GM21576 (cell line): ENCODE results near the gene WSB1.
A peak's percentile ranks its signal among the peaks of the same experiment; 100 is the strongest.
"Not testable (repeated sequence)": the region's sequence is repeated elsewhere in the genome, so short reads cannot be mapped to it uniquely, and the experiment has no call there.

Experiments
- ATAC-seq: cut with Tn5 transposase; IDR thresholded peaks from one replicate; pipeline ENCODE4 v1.9.1; 2021; ENCODE audit warnings: mild to moderate bottlenecking, moderate library complexity; ENCODE audit not compliant: unreplicated experiment

WSB1 gene

GRCh38 chr17:27313301-27313700 lies 19.4 kb downstream of the WSB1 start:
- ATAC-seq = no peak

GRCh38 chr17:27315322-27315721 lies 21.4 kb downstream of the WSB1 start:
- no peak for ATAC-seq

DNA sequence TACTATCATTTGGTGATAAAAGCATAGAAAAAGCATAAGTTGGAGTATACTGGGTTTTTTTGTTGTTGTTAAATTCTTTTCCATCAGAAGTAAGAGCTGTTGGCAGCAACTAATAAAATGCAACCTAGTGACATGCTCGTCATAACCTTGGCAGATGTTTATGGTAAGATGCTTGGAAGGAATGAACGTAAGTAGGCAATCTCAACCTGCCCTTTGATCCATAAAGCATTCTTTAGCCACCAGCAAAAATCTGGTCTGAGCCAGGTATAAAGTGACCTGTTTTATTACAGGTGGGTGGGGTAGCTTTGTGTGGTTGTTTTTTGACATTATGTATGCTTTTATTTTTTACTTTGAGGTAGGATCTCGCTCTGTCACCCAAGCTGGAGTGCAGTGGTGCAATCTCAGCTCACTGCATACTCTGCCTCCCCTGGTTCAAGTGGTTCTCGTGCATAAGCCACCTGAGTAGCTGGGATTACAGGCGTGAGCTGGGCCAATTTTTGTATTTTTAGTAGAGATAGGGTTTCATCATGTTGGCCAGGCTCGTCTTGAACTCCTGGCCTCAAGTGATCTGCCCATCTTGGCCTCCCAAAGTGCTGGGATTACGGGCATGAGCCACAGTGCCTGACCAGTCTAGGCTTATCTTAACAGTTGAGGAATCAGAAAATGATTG lies 22.0 kb downstream of the WSB1 start:
- ATAC-seq = no peak

DNA sequence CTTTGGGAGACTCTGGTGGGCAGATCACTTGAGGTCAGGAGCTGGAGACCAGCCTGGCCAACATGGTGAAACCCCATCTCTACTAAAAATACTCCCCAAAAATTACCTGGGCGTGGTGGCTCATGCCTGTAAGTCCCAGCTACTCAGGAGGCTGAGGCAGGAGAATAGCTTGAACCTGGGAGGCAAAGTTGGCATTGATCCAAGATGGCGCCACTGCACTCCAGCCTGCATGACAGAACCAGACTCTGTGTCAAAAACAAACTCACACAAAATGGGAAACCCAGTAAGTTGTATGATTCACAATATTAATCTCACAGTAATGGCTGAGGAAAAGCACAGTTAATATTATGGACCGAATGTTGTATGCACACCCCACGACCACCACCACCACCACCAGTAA lies 24.3 kb downstream of the WSB1 start:
- no peak for ATAC-seq

DNA sequence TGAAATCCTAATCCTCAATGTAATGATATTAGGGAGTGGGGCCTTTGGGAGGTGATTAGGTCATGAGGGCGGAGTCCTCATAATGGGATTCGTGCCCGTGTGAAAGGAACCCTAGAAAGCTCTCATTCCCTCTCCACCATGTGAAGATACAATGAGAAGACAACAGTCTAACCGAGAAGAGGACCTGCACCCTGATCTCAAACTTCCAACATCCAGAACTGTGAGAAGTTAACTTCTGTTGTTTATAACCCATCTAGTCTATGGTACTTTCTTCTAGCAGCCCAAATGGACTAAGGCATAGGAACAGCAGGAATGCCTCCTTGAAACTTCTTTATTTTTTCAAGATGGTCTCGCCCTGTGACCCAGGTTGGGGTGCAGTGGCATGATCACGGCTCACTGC lies 24.7 kb downstream of the WSB1 start:
- no peak for ATAC-seq

DNA sequence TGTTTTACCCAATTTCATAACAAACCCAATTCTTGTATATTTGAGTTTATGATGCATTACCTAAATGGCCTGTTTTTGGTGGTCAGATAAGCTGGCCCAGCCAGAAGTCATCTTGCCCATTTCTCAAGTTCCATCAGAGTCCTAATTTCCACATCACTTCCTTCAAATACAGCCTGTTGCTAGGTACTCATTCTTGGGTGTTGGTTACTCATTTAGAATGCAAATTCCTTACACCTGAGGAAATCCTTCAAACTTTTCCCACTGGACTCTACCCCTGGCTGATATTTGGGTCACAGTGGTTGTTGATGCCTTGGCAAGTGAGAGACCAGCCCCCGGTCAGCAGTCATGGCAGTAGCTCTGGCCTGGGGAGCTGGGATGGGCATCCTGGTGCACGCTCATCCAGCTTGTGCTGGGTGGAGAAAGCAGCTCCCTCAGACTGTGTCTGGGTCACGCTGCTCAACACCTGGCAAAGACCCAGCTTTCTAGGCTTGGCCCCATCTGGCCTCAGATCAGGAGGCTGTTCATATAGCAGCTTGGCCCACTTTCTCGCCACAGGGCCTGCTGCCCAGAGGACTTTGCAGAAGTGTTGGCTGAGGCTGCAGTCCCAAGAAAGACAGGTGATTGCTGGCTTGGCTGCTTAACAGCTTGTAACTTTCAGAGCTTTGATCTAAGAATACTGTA lies 25.8 kb downstream of the WSB1 start:
- ATAC-seq = no peak

DNA sequence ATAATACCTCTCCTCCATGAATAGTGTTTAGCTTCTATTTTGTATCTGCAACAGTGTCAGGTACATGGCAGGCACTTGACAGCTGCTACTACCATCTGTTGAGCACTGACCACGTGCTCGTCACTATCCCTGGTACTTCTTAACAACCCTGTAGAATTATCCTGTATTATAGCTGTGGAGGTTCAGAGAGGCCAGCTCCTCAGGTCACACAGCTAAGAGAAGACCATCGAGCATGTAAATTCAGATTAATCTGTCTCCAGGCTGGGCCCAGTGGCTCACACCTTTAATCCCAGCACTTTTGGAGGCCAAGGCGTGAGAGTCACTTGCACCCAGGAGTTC lies 26.3 kb downstream of the WSB1 start:
- ATAC-seq = no peak

DNA sequence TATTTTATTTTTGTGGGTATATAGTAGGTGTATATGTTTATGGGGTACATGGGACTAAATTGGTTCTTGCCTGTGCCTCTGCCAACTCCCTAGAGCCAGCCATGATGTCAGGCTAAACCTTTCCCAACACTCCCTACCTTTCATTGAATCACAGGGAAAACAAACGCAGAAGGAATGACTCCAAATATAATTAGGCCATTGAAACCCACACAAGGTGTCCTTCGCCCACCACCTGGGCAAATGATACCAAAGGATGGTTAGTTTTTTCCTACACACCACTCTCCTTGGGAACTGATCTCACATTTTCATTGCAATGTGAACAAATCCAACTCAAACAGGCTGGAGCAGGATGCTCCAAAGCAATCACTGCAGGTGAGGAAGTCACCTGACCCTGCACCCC lies 27.5 kb downstream of the WSB1 start:
- ATAC-seq = no peak

DNA sequence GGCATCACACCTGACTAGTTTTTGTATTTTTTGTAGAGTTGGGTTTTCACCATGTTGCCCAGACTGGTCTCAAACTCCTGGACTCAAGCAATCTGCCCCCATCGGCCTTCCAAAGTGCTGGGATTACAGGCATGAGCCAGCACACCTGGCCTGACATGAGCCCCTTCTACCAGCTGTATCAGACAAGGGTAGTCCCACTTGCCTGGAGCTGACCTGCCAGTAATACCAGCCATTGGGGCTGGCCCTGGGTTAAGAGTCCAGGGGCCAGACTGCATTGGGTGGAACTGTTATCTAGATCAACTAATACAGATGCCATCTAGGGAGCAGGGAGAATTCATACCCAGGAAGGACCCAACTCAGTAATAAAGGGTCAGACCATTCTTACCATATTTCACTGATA lies 28.1 kb downstream of the WSB1 start:
- ATAC-seq = no peak

DNA sequence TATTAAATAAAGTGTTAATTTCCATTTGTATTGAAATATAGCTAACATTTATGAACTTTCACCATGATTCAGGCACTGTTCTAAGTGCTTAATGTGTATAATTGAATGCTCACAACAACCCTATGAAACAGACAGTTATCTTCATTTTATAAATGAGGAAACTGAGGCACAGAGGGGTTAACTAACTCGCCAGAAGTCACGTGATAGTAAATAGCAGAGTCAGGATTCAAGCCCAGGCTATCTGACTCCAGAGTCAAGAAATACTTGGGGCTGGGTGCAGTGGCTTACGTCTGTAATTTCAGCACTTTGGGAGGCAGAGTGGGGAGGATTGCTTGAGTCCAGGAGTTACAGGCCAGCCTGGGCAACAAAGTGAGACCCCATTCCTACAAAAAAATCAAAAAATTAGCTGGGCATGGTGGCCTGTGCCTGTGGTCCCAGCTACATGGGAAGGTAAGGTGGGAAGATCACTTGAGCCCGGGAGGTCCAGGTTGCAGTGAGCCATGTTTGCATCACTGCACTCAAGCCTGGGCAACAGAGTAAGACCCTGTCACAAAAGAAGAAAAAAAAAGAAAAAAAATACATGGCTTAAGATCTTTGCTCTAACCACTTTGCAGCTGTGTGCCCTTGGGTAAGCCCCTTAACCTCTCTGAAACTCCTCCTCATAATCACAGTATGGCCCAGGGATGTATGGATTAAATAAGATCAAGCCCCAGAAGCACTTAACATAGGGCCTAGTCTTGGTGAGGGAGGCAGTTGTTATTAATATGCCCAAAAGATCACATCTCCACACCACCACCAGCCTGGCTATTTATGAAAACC lies 29.0 kb downstream of the WSB1 start:
- ATAC-seq = no peak

GRCh38 chr17:27323538-27324215 lies 29.8 kb downstream of the WSB1 start:
- ATAC-seq = no peak

- ATAC-seq = no peak
Measured at GRCh38 chr17:27324771-27325339, 30.9 kb downstream of the WSB1 start.

DNA sequence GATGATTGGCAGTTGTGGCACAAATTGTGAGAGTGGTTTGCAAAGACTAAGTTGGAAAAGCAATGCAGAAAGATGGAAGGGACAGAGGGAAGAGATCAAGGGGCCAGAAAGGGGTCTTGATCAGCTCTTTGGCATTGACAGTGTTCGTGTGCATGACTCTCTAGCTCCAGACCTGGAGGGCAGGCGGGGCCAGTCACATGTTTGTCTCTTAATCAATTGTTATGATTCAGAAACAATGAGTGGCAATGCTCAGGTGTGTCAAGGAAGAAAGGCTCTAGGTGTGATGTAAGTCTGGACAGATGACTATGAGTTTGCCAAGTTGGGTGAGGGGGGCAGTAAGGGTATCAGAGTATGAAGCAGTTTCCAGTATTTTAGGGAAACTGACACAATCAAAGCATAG lies 32.1 kb downstream of the WSB1 start:
- no peak for ATAC-seq

DNA sequence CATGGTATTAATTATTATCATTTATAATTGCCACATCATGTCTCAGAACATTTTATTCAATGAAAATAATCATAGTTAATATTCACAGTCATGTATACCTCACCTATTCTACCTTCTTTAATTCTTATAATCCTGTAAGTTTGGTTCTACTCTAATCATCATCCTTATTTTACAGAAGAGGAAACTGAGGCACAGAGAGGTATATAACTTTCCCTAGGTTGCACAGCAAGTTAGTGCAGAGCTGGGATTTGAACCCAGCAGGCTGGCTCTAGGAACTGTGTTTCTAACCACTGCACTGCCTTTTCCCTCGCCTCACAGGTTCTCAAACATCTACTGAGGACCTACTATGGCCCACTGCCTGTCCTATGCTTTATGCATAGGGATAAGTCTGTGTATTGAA lies 32.7 kb downstream of the WSB1 start:
- no peak for ATAC-seq

DNA sequence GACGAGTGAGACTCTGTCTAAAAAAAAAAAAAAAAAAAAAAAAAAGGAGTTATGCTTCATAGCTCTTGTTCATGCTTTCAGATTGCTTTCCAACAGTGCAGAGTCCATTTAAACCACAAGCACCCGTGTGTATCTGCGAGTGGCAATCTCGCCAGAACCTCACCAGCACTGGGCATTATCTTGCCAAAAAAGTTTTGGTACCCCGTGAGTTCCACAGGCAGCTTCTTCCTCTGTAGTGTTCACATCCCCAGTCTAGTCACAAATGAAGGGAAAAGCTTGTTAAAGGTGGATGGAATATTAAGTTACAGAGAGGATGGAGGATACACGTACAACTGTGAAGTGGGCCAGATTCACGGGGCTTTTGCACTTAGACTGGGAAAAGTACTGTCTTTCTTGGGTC lies 33.5 kb downstream of the WSB1 start:
- ATAC-seq = no peak

DNA sequence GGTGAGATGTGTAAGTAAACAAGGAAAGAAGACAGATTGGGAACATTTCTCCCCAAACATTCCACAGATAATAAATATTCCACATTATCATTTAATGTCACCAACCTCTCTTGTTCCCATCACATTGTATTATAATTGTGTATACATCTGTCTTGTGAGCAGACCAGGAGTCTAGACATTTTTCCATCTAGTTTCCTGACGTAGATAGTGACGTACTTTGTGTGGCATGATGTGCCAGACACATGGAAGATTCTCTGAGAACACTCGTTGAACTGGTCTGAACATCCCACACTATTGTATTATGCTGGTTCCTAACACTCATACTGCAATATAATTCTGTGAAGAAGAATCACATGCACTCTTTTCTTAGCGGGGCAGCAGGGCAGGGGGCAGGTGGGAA lies 34.0 kb downstream of the WSB1 start:
- ATAC-seq = no peak

DNA sequence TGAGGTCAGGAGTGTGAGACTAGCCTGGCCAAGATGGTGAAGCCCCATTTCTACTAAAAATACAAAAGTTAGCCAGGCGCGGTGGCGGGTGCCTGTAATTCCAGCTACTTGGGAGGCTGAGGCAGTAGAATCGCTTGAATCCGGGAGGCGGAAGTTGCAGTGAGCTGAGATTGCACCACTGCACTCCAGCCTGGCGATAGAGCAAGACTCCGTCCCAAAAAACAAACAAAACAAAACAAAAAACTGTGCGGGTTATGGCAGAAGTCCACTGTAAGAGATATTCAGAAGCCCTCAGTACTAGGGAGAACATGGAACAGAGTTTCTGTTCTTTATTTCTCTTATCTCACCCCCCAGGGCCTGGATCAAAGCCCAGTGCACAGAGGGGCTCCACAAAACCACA lies 34.8 kb downstream of the WSB1 start:
- not testable (repeated sequence) for ATAC-seq

DNA sequence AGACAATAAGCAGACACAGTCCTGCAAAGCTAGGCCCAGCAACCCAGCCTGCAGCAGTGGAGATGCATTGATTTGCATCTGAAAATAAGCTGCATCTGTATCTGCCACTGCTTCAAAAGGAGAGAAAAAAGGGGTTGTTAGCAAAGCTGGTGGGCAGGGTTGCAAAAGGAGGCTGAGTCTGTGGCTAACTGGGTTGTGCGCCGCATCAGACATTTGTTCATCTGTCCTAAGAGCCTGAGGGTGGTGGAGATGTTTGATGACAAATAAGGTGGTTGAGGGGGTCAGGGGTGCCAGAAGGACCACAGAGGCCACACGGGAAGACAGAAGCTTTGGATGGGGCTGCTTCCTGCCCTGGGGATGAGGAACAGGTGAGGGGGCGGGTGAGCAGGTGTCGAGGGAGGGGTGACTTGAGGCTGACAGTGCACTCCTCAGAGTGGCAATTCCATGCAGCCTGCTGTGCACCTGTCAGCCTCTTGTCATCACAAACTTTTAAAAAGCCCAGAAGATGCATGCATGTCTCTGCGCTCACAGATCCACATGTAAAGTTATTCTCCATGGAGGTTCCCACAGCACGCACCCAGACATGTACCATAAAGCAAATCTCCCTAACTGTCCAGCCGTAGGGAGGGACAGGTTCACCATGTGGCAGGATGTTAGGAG lies 35.4 kb downstream of the WSB1 start:
- no peak for ATAC-seq

DNA sequence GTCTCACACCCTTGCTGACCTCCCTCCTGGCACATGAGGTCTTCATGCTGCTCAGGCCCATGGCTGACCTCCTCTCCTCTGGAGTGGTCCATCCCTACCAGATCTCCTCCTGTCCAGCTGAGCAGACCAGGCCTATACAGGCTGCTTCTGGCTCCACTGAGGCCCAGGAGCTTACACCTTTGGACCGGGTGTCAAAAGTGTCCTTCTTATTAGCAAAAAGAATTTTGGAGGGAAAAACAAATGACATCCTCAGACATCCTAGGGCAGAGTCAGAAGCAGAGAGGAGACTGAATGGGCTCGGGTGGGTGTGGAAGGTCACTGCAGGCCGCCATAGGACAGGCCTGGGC lies 38.1 kb downstream of the WSB1 start:
- no peak for ATAC-seq

- peak; percentile 78 for ATAC-seq
Measured at GRCh38 chr17:27332485-27333409, 38.8 kb downstream of the WSB1 start.
